H1 (cell line): ENCODE measurements around the gene UGT1A10. TPM values are rescaled to one million over a fixed set of nuclear protein-coding genes. Genes with fewer than 3 reads are reported as not detected.

Source experiments
- CTCF ChIA-PET: fragments of 300-600 bp; sonication (Branson Sonifier 250); formaldehyde crosslinking; loops from one replicate; lab custom pipeline; 2021; ENCODE audit not compliant: partially characterized antibody; lab: Charles Lee
- POLR2A ChIA-PET: fragments of 300-600 bp; sonication (Branson Sonifier 250); formaldehyde crosslinking; loops from one replicate; lab custom pipeline; 2021; ENCODE audit warnings: inconsistent platforms; ENCODE audit not compliant: partially characterized antibody; lab: Charles Lee
- DNase-seq, 2 experiments: peaks; one replicate each; pipeline versions ENCODE4 v3.0.0 to v3.0.0-alpha.2; 2010 to 2022; ENCODE audit warnings: low spot score in 2 of 2, low read depth in 1 of 2, mixed read lengths in 1 of 2
- FAIRE-seq: peaks from 2 replicates; lab custom pipeline; 2011; peaks lifted over from hg19 to GRCh38; lab: Jason Lieb, UNC
- H2AFZ ChIP-seq: 2 replicates; pipeline ENCODE4 v1.8.1; 2012; ENCODE audit warnings: low read length, inconsistent platforms
- H2AK5ac ChIP-seq: 2 replicates; pipeline ENCODE4 v1.6.1; 2013; ENCODE audit warnings: low read depth, low read length
- H2BK120ac ChIP-seq: replicated peaks from 2 replicates; pipeline ENCODE3; 2013; ENCODE audit warnings: low read depth, low read length, inconsistent platforms
- H2BK12ac ChIP-seq: 2 replicates; pipeline ENCODE4 v1.6.1; 2013; ENCODE audit warnings: low read depth, low read length
- H2BK15ac ChIP-seq: 2 replicates; pipeline ENCODE4 v1.6.1; 2013; ENCODE audit warnings: low read length
- H2BK20ac ChIP-seq: 2 replicates; pipeline ENCODE4 v1.6.1; 2013; ENCODE audit warnings: low read length
- H2BK5ac ChIP-seq: 2 replicates; pipeline ENCODE4 v1.6.1; 2013; ENCODE audit warnings: low read depth, low read length
- H3K14ac ChIP-seq: 2 replicates; pipeline ENCODE4 v1.6.1; 2013; ENCODE audit warnings: inconsistent platforms; ENCODE audit not compliant: insufficient read length
- H3K18ac ChIP-seq: 2 replicates; pipeline ENCODE4 v1.6.1; 2013; ENCODE audit warnings: low read length; ENCODE audit errors: extremely low read depth
- H3K23ac ChIP-seq: 2 replicates; pipeline ENCODE4 v1.6.1; 2013; ENCODE audit warnings: inconsistent platforms; ENCODE audit not compliant: insufficient read length
- H3K23me2 ChIP-seq: 2 replicates; pipeline ENCODE4 v1.6.1; 2013; ENCODE audit warnings: low read depth, low read length
- H3K27ac ChIP-seq: 2 replicates; pipeline ENCODE4 v1.6.1; 2011; ENCODE audit warnings: low read depth, low read length, inconsistent platforms
- H3K27me3 ChIP-seq, 4 experiments: replicated peaks in 1 of 4; 1 replicate in 1 of 4; 2 replicates in 3 of 4; pipeline versions ENCODE4 v1.6.1 to v1.8.1; 2011 to 2013; ENCODE audit warnings: low read length in 3 of 4, mild to moderate bottlenecking in 3 of 4, inconsistent platforms in 2 of 4, mixed read lengths in 2 of 4, moderate library complexity in 1 of 4; ENCODE audit not compliant: control insufficient read depth in 3 of 4, insufficient read depth in 3 of 4; ENCODE audit errors: extremely low read depth in 1 of 4
- H3K36me3 ChIP-seq, 4 experiments: 2 replicates each; pipeline versions ENCODE4 v1.6.1 to v1.8.1; 2011 to 2013; ENCODE audit warnings: mild to moderate bottlenecking in 4 of 4, low read length in 3 of 4, moderate library complexity in 2 of 4, control low read depth in 1 of 4, inconsistent platforms in 1 of 4; ENCODE audit not compliant: insufficient read depth in 4 of 4, control insufficient read depth in 2 of 4
- H3K4ac ChIP-seq: replicated peaks from 2 replicates; pipeline ENCODE3; 2013; ENCODE audit warnings: low read length, low read depth, mixed read lengths, inconsistent platforms; ENCODE audit not compliant: insufficient read length
- H3K4me1 ChIP-seq, 4 experiments: replicated peaks in 1 of 4; 1 replicate in 1 of 4; 2 replicates in 3 of 4; pipeline versions ENCODE4 v1.6.1 to v1.8.1; 2011 to 2013; ENCODE audit warnings: low read length in 3 of 4, inconsistent platforms in 2 of 4, mixed read lengths in 1 of 4; ENCODE audit not compliant: insufficient read depth in 4 of 4, control insufficient read depth in 3 of 4
- H3K4me2 ChIP-seq, 2 experiments: 2 replicates each; pipeline versions ENCODE4 v1.6.1 to v1.8.1; 2011 to 2013; ENCODE audit warnings: low read depth in 2 of 2, low read length in 2 of 2, control low read depth in 1 of 2, inconsistent platforms in 1 of 2, mild to moderate bottlenecking in 1 of 2; ENCODE audit not compliant: insufficient read depth in 1 of 2
- H3K4me3 ChIP-seq, 4 experiments: fragments of 200-600, 300-600 bp in 1 of 4; sonication (generic), shearing (Covaris generic), sonication (Bioruptor Twin) in 1 of 4; 2 replicates each; pipeline versions ENCODE4 v1.5.1 to v1.8.1; 2011 to 2016; ENCODE audit warnings: low read length in 4 of 4, low read depth in 3 of 4, control low read depth in 2 of 4, inconsistent platforms in 2 of 4, mild to moderate bottlenecking in 2 of 4, mixed read lengths in 1 of 4, moderate library complexity in 1 of 4; ENCODE audit not compliant: insufficient read depth in 2 of 4; ENCODE audit errors: extremely low read depth in 1 of 4
- H3K56ac ChIP-seq: replicated peaks from 2 replicates; pipeline ENCODE3; 2013; ENCODE audit warnings: low read depth, mild to moderate bottlenecking, mixed read lengths, low read length, inconsistent platforms; ENCODE audit not compliant: insufficient read length
- H3K79me1 ChIP-seq: 2 replicates; pipeline ENCODE4 v1.6.1; 2013; ENCODE audit warnings: low read depth, low read length, control low read depth
- H3K79me2 ChIP-seq, 2 experiments: 2 replicates each; pipeline versions ENCODE4 v1.6.1 to v1.8.1; 2012 to 2013; ENCODE audit warnings: low read length in 2 of 2, mild to moderate bottlenecking in 2 of 2, inconsistent platforms in 1 of 2; ENCODE audit not compliant: insufficient read depth in 2 of 2, control insufficient read depth in 1 of 2
- H3K9ac ChIP-seq, 4 experiments: replicated peaks in 1 of 4; 1 replicate in 1 of 4; 2 replicates in 3 of 4; pipeline versions ENCODE4 v1.6.1 to v1.8.1; 2011 to 2013; ENCODE audit warnings: low read depth in 3 of 4, low read length in 3 of 4, control low read depth in 2 of 4, mild to moderate bottlenecking in 2 of 4, moderate library complexity in 2 of 4, inconsistent platforms in 1 of 4; ENCODE audit errors: extremely low read depth in 1 of 4
- H3K9me3 ChIP-seq, 2 experiments: 2 replicates each; pipeline versions ENCODE4 v1.6.1 to v1.8.1; 2012 to 2013; ENCODE audit warnings: mild to moderate bottlenecking in 2 of 2, moderate library complexity in 2 of 2, control low read depth in 1 of 2, inconsistent platforms in 1 of 2, low read depth in 1 of 2, low read length in 1 of 2, mixed read lengths in 1 of 2; ENCODE audit not compliant: insufficient read depth in 2 of 2
- H4K20me1 ChIP-seq, 2 experiments: replicated peaks in 1 of 2; 2 replicates each; pipeline versions ENCODE3 to v1.8.1; 2011 to 2013; ENCODE audit warnings: inconsistent platforms in 2 of 2, low read length in 2 of 2, mild to moderate bottlenecking in 1 of 2; ENCODE audit not compliant: insufficient read depth in 2 of 2, control insufficient read depth in 1 of 2
- H4K5ac ChIP-seq: 2 replicates; pipeline ENCODE4 v1.6.1; 2013; ENCODE audit warnings: low read length, low read depth, mixed read lengths, inconsistent platforms; ENCODE audit not compliant: insufficient read length
- H4K8ac ChIP-seq: 2 replicates; pipeline ENCODE4 v1.8.0; 2013; ENCODE audit warnings: mild to moderate bottlenecking, moderate library complexity, low read length, inconsistent platforms; ENCODE audit not compliant: insufficient read depth; ENCODE audit errors: extremely low read depth
- H4K91ac ChIP-seq: replicated peaks from 2 replicates; pipeline ENCODE3; 2013; ENCODE audit warnings: low read length, mixed read lengths, inconsistent platforms; ENCODE audit not compliant: insufficient read length
- CTBP2 ChIP-seq: IDR thresholded peaks from 2 replicates; pipeline ENCODE4 v1.7.0; 2011; ENCODE audit warnings: borderline replicate concordance, mild to moderate bottlenecking, moderate library complexity, mixed read lengths, low read length; ENCODE audit not compliant: insufficient read depth, insufficient read length
- MAFK ChIP-seq: IDR thresholded peaks from 2 replicates; pipeline ENCODE4 v1.6.1; 2012; ENCODE audit warnings: low read depth, mild to moderate bottlenecking, improper control_type of control experiment, low read length
- PHF8 ChIP-seq: fragments of 200-600 bp; sonication (generic); conservative IDR thresholded peaks from 2 replicates; pipeline ENCODE4 v1.7.1; 2012; ENCODE audit warnings: low read depth, mild to moderate bottlenecking, inconsistent platforms, low read length, moderate library complexity
- POLR2A ChIP-seq, 2 experiments: IDR thresholded peaks; 1 replicate in 1 of 2; 2 replicates in 1 of 2; pipeline ENCODE4 v1.6.1; 2011; ENCODE audit warnings: low read depth in 2 of 2, low read length in 2 of 2, mild to moderate bottlenecking in 2 of 2; ENCODE audit errors: control extremely low read depth in 1 of 2
- POU5F1 ChIP-seq: IDR thresholded peaks from 2 replicates; pipeline ENCODE4 v1.6.1; 2011; ENCODE audit warnings: low read depth, mild to moderate bottlenecking, low read length, moderate library complexity
- SIN3A ChIP-seq, 2 experiments: IDR thresholded peaks in 1 of 2; conservative IDR thresholded peaks in 1 of 2; 2 replicates each; pipeline ENCODE4 v1.6.1; 2011 to 2012; ENCODE audit warnings: low read length in 2 of 2, improper control_type of control experiment in 1 of 2, low read depth in 1 of 2, mild to moderate bottlenecking in 1 of 2
- SIRT6 ChIP-seq: IDR thresholded peaks from one replicate; pipeline ENCODE4 v1.7.1; 2012; ENCODE audit warnings: low read length, inconsistent platforms
- SIX5 ChIP-seq: IDR thresholded peaks from 2 replicates; pipeline ENCODE4 v1.6.1; 2011; ENCODE audit warnings: mild to moderate bottlenecking, low read depth, low read length
- TAF1 ChIP-seq: IDR thresholded peaks from 2 replicates; pipeline ENCODE4 v1.6.1; 2011; ENCODE audit warnings: mild to moderate bottlenecking, low read depth, low read length
- YY1 ChIP-seq: IDR thresholded peaks from 2 replicates; pipeline ENCODE4 v1.6.1; 2011; ENCODE audit warnings: low read depth, mild to moderate bottlenecking, low read length
- WGBS, 2 experiments: shearing (Covaris generic) in 1 of 2; methylation state at CpG; one replicate each; pipeline versions ENCODE4 v1.1.6 to v1.1.7; 2013 to 2015; ENCODE audit warnings: low lambda C conversion rate in 2 of 2, mixed read lengths in 2 of 2, inconsistent platforms in 1 of 2, low coverage in 1 of 2, missing lambda C conversion rate in 1 of 2; ENCODE audit not compliant: insufficient replicate concordance in 2 of 2, insufficient coverage in 1 of 2, insufficient read length in 1 of 2; ENCODE audit errors: extremely low coverage in 1 of 2, missing lambda C conversion rate in 1 of 2; 5-methylcytosine and 5-hydroxymethylcytosine counted together
- polyA plus RNA-seq, 7 experiments: library from polyadenylated mRNA; depleted of rRNA in 3 of 7; stranded (reverse) in 5 of 7; unstranded in 2 of 7; fragments of >200 nt in 5 of 7; fragments of 200-250 nt in 2 of 7; gene quantifications; 1 replicate in 5 of 7; 2 replicates in 1 of 7; 4 replicates in 1 of 7; pipeline versions ENCODE4 v1.2.1 to v1.2.3, GENCODE V29; 2011 to 2013; ENCODE audit warnings: missing spikeins in 2 of 7, mixed read lengths in 2 of 7
- total RNA-seq: library from RNA; stranded (reverse); fragmentation: NEBNext Ultra II Directional; extraction: Animal tissue kit (Norgen Biotek cat#: 25700); gene quantifications from 2 replicates; pipeline ENCODE4 v1.2.1, GENCODE V29; 2021

The UGT1A10 gene
- total and polyA plus RNA-seq, 2 of the 8 experiments (the other 6 are each of a cell fraction or from before 2014, with no cell fraction given): not detected

DNA sequence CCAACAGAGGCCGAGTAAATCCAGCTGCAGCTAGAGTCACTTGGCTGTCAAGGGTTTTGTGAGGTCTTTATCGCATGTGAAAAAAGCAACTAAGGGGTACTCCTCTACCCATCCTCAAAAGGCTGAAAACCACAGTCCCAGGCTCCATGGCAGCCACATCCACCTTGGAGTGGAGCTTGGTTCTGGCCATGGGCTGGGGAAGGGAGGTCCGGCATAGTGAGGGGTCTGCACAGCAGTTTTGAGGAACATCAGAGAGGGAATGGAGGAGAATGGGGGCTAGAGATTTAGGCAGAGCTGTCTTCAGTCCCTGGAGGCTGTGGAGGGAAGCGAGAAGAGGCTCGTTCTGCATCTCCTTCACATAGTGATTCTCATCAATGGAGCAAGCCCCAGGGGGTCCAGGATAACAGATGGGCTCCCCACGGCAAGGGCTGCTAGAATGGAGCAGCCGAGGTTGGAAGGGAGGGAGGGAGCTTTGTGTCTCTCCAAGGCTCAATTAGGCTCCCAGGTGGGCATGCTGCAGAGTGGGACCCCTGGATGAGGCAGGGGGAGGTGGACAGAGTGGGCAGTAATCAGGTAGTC, 162.9 kb downstream of the UGT1A10 start:
- Histone ChIP-seq H2BK5ac (no peak overlapping the region), H3K9ac (no peak overlapping the region), H2BK20ac (no peak overlapping the region), H3K56ac (no peak overlapping the region), H4K5ac (no peak overlapping the region), H4K91ac (no peak overlapping the region), H3K79me1 (no peaks in the 10 kb centered on the region), H3K4me1 (no peaks in the 10 kb centered on the region), H3K27ac (no peak overlapping the region), H3K18ac (no peak overlapping the region; the same call in 1 of the 2 replicates), H4K8ac (no peak overlapping the region), H2BK15ac (no peak overlapping the region), H3K79me2 (no peaks in the 10 kb centered on the region), H3K14ac (no peak overlapping the region), H4K20me1 (no peaks in the 10 kb centered on the region), H3K36me3 (no peaks in the 10 kb centered on the region), H2BK12ac (no peak overlapping the region), H2AFZ (no peak overlapping the region), H3K4ac (no peak overlapping the region)
- no peak for FAIRE-seq
- WGBS, 2 experiments: 73% methylated on average over 7 of the region's 7 CpGs; no CpG with 5 or more reads in 1 of the 2 experiments
- peak in 1 of 2 experiments; percentile 39 for DNase-seq
- POLR2A ChIA-PET: no interaction called here
- TF ChIP-seq SIRT6 (no peak), SIN3A (conservative IDR thresholded peaks at IDR 0.05 in 1 of 2, IDR thresholded peaks at IDR 0.05 in 1 of 2; ENCODE audit: low read depth in 1 of 2, low read length in 2 of 2) (no peak), PHF8 (no peak), TAF1 (no peak), POU5F1 (no peak), CTBP2 (no peak), SIX5 (no peak), MAFK (no peak), YY1 (no peak), POLR2A (IDR thresholded peaks at IDR 0.05; ENCODE audit: control extremely low read depth in 1 of 2, low read depth in 2 of 2, low read length in 2 of 2) (no peak)
- TF ChIP-seq, all 59 proteins: peak for 0
- Histone ChIP-seq H3K9me3 (peaks cover 0 to 4% of the 10 kb centered on the region in 2 experiments; a peak in 3 of 4 replicates), H2BK120ac (no peak overlapping the region), H3K4me3 (no peak overlapping the region), H3K4me2 (no peak overlapping the region), H3K27me3 (no peaks in the 10 kb centered on the region), H2AK5ac (no peak overlapping the region), H3K23me2 (no peaks in the 10 kb centered on the region), H3K23ac (no peak overlapping the region)
- CTCF ChIA-PET: no interaction called here
